G401 (cell line): ENCODE data around the gene UVRAG. TPM values are rescaled to one million over a fixed set of nuclear protein-coding genes. Genes with fewer than 3 reads are reported as not detected.
"Not testable (repeated sequence)": the region's sequence is repeated elsewhere in the genome, so short reads cannot be mapped to it uniquely, and the experiment has no call there.

ENCODE experiments used
- DNase-seq: peaks from one replicate; pipeline ENCODE4 v3.0.0-alpha.2; 2015; ENCODE audit warnings: low spot score
- in situ Hi-C: cut with HindIII; loops from 2 replicates; pipeline ENCODE4 v1.10.0; 2016; ENCODE audit warnings: low sequenced_read_pairs, mixed read lengths
- total RNA-seq: library from RNA; depleted of rRNA; stranded (reverse); fragments of >200 nt; shearing (Covaris generic); gene quantifications from 2 replicates; pipeline ENCODE4 v1.2.3, GENCODE V29; 2014

The UVRAG gene
- total RNA-seq, 1 experiment from 2014 or later: 12.3 TPM

DNA sequence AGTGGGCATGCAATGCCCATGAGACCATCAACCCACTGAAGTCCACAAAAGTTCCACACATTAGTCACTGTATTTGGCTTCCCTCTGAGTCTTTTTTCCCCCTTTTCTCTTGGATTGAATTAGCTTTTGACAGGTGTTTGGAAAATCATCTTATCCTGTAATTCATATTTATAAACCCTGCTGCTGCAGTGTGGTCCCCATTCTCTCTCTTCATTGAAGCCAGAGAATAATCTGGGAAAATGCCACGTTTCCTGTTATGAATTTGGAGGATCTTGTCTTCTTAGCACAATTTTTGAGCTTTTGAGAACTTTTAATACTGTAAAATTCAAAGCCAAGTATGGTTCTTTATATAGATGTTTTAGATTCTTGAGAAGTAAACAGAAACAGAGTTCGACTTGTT, 84.8 kb downstream of the UVRAG start:
- DNase-seq: no peak
- in situ Hi-C loops: no loop called here

DNA sequence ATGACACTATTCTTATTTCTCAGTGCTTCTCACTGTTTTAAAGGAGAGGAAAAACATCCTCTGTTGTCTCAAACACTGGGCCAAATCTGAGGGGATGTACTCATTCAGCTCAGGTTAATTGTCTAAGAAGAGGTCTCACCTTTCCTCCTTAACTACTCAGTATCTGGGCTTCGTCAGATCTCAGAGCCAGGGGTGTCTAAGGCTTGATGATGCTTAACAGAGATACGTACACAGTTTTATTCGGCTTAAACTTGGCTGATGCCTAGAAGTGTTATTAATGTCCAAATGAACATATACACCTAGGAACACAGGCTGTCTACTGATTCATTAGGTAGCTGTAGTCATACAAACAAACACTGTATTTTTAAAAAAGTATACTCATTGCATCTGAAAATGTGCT, 85.8 kb downstream of the UVRAG start:
- DNase-seq: no peak
- in situ Hi-C loops: no loop called here

DNA sequence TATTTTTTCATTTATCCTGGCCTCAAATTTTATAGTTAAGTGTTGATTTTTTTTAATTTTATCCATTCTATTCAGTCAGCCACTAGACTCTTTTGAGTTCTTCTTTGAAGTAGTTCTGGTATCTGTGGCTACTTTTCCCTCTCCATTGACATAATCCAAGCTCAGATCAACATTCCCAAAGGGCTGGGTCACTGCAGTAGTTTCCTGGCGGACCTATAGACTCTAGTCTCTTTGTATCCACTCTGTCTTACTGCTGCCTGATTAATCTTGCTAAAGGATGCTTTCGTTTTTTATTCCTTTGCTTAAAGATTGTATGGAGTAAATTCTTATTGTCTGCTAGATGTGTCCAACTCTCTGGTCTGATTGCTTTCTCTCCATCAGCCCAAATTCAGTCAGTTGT, 87.6 kb downstream of the UVRAG start:
- no peak for DNase-seq
- in situ Hi-C loops: no loop called here

DNA sequence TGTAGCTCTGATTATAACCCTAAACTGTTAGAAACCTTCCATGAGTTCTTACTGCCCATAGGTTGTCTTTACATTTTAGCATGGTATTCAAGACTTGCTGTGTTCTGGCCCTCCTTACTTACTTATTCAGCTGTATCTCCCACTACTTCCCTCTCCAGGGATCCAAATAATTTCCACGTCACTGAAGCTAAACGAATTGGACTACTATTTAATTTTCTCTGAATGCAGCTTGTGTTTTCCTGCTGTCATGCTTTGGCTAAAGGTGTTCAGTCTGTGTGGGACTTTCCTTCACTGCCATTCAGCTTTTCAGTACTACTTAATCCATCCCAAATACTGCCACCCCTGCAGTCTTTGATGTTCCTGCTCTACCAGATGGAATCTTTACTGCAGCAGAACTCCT, 88.3 kb downstream of the UVRAG start:
- DNase-seq: peak; percentile 47
- in situ Hi-C loops: no loop called here

DNA sequence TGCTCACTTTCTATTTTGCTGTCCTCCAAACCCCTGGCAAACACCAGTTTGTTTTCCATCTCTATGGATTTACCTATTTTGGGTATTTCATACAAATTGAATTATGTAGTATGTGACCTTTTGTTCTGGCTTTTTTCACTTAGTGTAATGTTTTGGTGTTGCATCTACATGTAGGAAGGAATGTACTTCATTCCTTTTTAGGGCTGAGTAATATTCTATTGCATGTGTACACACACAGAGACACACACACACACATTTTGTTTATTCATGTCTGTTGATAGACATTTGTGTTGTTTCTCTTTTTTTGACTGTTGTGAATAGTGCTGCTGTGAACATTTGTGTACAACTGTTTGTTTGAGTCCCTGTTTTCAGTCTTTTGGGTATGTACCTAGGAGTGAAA, 90.4 kb downstream of the UVRAG start:
- DNase-seq: no peak
- in situ Hi-C loops: no loop called here

DNA sequence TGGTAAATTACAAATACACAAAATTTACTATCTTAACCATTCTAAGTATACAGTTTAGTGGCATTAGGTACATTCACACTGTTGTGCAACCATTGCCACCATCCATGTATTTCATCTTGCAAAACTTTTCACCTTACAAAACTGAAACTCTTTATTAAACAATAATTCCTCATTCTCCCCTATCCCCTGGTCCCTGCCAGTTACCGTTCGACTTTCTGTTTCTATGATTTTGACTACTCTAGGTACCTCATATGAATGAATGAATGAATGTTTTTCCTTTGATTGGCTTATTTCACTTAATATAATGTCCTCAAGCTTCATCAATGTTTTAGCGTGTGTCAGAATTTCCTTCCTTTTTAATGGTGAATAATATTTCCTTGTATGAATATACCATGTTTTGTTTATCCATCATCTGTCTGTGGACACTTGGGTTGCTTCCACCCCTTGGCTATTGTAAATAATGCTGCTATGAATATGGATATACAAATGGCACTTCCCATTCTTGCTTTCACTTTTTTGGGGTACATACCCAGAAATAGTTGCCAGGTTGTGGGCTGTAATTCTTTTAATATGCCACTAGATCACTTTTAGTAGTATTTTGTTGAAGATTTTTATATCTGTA, 93.0 kb downstream of the UVRAG start:
- no peak for DNase-seq
- in situ Hi-C loops: no loop called here

DNA sequence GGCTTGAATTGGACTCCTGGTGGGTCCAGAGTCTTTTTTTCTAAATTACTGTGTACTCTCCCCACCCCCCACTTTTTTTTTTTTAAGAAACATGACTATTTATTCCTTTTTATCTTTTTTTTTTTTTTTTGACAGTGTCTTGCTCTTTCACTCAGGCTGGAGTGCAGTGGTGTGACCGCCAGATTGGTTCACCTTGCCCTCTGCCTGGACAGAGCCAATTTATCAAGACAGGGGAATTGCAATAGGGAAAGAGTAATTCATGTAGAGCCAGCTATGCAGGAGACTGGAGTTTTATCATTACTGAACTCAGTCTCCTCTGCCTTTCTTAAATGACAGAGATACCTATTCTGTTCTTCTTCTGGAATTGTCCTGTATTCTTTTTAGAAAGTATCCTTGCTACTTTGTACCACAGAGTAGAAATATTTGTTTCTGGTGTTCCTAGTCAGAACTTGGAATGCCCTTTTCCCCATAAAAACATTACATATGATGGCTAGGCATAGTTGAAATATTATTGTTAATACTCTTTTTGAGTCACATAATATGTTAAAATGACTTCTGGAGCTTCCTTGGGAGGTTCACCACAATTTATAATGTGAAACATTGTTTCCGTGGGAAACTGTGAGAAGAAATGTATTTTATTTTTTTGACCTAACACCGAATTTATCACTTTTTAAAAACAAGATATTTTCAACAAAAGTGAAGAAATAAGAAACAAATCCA, 95.6 kb downstream of the UVRAG start:
- in situ Hi-C loops: no loop called here
- no peak for DNase-seq

DNA sequence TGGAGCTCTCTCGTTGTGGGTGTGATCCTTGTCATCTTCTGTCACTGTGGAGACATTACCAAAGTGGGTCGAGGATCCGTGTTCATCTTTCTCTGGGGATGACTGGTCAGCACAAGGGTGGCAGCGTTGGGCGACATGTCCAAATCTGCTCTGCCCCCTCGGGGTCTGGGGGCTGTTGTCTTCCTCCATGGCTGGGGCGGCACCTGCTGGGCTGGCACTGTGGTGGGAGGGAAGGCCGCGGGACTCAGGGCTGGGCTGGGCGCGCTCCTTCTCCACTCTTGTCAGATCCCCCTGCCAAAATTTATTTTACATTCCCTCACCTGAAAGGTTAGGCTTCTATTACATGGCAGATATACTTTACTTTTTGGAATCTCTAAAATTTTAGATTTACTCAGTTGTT, 96.4 kb downstream of the UVRAG start:
- in situ Hi-C loops: no loop called here

DNA sequence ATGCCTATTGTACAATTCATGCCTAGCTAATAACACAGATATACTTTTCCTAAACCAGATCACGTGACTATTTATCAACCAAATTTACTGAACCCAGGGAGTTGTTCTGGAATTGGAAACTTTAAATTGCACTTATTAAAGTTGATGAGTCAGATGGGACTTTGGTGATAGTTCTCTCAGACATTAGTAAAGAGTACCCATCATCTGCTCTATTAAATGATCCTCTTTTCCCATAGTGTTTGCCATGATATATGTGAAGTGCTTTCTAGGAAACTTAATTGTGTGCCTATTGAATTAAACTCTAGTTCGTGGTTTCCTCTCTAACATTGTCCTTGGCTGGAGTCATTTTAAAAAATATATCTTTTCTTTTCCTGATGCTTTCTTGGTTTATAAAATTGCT, 99.0 kb downstream of the UVRAG start:
- no peak for DNase-seq
- in situ Hi-C loops: no loop called here

More for the DNA sequence above, 96.4 kb downstream of the UVRAG start:
- DNase-seq: no peak

DNA sequence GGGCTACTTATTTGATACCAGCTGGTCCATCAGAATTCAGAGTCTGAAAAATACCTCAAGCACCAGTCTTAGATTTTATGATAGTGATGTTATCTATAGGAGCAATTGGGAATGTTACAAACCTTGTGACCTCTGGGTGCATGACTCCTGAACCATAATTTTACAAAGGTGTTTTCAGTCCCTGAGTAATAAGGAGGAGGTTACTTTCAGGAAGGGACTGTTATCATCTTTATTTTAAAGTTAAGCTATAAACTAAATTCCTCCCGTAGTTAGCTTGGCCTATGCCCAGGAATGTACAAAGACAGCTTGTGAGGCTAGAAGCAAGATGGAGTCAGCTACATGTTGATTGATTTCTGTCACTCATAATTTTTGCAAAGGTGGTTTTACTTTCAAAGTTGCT, 101.9 kb downstream of the UVRAG start:
- no peak for DNase-seq
- in situ Hi-C loops: no loop called here

DNA sequence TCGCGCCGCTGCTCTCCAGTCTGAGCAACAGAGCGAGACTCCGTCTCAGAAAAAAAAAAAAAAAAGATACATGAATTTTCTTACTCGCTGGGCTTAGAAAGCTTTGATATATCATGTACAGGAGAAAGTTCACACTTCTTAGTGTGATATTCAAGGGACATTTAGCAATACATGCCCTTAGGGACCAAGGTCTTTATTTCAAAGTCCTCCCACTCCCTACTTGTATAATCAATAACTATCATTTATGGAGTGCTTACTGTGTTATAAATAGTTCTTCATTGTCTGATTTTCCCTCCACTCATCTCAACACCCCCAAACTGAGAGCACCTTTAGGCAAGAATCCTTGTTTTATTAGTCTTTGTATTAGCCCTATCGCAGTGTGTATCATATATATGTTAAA, 103.3 kb downstream of the UVRAG start:
- no peak for DNase-seq
- in situ Hi-C loops: no loop called here

DNA sequence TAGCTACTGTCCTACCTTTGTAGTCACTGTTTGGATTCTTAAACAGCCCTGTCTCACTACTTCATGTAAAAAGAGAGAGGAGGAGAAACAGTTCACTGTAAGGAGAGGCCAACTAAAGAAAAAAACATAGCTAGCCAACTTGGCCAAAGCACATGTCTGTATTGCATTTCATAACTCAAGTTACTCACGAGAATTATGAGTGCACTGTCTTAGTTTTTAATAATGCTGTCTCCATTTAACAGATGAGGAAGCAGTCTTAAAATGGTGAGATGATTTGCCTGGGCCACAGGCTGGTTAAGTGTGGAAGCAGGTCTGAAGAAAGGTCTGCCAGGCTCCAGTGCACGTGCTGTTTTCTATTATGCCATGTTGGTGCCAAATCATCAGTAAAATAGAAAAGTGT, 104.5 kb downstream of the UVRAG start:
- in situ Hi-C loops: no loop called here
- DNase-seq: no peak

DNA sequence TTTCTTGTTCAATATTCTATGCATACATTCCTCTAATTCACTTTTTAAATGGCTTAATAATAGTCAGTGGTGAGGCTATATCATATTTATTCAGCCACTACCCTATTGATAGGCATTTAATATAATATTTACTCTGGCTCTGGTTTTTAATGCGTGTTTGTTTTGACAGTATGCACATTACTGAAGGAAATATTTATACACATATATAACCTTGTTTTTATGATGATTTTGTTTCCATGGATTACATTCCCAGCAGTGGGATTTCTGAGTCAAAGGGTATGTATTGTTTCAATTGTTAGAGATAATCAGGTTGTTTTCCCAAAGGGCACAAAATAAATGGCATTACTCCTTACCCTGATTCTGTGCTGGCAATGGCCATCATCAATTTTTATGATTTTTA, 105.8 kb downstream of the UVRAG start:
- in situ Hi-C loops: no loop called here
- no peak for DNase-seq

DNA sequence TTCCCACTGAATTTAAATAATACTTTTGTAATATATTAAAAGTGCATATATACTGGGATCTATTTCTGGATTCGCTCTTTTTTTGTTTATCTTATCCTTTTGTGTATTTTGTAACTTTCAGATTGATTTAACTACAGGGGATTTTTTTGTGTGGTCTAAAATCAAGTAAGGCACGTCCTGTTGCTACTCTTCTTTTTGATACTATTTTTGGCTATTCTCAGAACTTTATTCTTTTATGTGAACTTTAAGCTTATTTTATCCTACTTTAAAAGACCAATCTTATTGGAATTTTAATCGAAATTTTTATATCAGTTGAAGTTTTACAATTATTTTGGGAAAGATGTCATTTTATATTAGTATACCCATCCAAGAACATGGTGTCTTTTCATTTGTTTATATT, 106.8 kb downstream of the UVRAG start:
- no peak for DNase-seq
- in situ Hi-C loops: no loop called here

DNA sequence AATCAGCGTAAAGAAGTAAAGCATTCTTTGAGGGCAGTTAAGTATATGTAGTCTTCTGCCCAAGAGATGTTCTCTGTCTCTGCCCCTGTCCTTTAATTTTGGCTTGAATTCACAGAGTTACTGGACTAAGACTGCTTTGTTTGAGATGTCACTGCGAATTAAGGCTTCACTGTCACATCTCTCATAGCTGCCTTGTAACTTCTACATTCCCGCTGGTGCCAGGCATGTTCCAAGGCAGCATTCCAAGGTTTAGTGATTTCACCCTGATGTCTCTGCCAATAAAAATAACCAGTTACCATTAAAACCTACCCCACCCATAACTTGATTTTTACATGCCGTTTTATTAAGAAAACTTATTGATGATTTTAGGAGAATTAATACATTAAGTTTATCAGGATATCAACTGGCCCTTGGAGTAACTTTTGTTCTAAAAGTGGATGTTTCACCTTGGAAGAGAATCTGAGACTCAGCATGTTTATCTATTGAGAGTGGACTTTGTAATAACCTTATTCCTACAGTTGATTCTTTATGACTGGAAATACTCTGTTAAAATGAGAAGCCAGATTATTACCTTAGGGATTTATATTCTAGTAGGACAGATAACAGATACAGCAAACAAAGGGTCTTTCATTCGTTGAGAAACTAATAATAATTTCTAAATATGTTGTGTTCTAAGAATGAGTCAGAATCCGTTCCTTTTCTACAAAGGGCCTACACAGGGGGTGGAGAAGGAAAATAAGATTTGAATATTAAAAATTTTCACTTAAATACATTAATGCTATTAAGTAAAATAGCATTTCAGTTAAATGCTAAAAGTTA, 110.2 kb downstream of the UVRAG start:
- peak; percentile 72 for DNase-seq
- in situ Hi-C loops: no loop called here

DNA sequence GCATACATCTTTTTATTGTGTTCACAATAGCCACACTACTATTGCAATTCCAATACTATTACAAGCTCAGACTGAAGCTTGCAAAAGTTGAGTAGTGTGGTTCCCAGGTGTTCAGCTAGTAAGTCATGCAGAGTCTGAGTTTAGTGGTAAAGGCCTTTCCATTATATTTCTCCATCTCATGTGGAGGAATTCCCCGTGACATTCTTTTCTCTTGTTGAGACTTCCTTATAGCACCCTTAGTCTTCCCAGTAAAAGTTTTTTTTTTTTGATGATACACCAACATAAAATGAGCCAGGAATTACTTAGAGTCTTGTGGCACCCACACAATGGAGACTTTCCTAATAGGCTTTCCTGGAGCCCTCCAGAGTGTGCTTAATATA, 110.8 kb downstream of the UVRAG start:
- no peak for DNase-seq
- in situ Hi-C loops: no loop called here

DNA sequence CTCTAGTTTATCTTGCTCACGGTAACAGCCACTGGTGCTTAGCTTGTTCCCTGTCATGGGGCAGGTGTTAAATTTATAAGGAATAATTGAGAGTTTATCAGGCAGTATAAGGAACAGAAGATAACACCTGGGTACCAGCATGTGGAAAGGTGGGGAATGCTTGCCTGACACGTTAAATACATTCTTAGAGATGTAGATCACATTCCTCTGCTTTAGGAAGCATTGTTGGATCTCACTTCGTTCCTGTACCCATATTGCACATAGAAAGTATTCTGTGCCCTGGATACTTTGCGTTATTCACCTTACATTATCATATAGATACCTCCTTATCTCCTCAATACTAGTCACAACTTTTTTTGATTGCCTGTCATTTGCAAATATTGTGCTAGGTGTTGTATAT, 114.7 kb downstream of the UVRAG start:
- DNase-seq: no peak
- in situ Hi-C loops: no loop called here

DNA sequence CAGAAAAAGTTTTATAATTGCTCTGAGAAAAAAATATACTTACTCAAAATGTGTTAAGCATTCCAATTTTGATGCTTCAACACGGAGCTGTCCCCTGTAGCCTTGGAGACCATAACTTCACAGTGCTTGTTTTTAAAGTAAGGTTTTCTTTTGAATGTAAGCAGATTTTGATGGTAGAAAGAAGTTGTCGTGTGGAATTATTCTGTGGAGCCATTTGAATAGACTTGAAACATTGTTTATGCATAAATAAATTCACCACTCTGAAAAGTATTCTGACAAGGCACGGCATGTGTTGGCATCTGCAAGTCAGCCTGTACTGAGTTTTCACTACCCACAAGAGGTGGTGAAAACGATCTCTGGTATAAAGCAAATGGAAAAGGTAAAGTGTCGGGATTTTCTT, 115.5 kb downstream of the UVRAG start:
- in situ Hi-C loops: no loop called here

DNA sequence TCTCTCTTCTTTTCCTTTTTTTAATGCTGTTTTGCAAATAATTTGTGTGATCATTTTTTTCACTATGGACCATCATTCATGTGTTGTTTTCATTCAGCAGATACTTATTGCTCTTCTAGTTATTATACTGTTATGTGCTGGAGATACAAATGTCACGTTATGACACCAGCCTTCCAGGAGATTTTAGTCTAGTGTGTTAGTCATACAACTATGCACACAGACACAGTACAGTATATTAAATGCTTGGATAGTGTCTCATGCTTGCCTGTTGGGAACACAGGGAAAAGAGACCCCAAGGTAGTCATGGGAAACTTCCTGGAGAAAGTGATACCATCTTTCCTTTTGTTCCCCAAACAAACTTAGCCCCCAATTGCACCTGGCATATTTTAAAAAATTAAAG, 116.1 kb downstream of the UVRAG start:
- in situ Hi-C loops: no loop called here
- no peak for DNase-seq

More for the DNA sequence above, 115.5 kb downstream of the UVRAG start:
- no peak for DNase-seq

DNA sequence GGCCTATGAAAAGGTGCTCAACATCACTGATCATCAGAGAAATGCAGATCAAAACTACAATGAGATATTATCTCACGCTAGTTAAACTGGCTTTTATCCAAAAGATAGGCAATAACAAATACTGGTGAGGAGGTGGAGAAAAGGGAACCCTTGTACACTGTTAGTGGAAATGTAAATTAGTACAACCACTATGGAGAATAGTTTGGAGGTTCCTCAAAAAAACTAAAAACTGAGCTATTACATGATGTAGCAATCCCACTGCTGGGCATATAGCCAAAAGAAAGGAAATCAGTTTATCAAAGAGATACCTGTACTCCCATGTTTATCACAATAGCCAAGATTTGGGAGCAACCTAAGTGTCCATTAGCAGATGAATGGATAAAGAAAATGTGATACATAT, 118.7 kb downstream of the UVRAG start:
- in situ Hi-C loops, DNase-seq: not testable (repeated sequence)
